ENCODE measurements around the gene GABARAP.
A peak's percentile ranks its signal among the peaks of the same experiment; 100 is the strongest.

The GABARAP gene

GRCh38 chr17:7235693-7236665 lies 6.3 kb downstream of the GABARAP start:
- DNase-seq = peak; percentile 42
- in situ Hi-C loops (cut with HindIII; ENCODE audit: low pct_ligation_motif_present, low sequenced_read_pairs) = no loop called here
- peak overlapping the region; percentile 6 for H3K27ac ChIP-seq
- no peak overlapping the region for H3K4me3 ChIP-seq (ENCODE audit: low read depth, low read length)
- no peaks in the 10 kb centered on the region for H3K27me3 ChIP-seq (replicated peaks)
- TF ChIP-seq CTCF (IDR thresholded peaks at IDR 0.05; ENCODE audit: low read depth, low read length, missing control alignments) = no peak
- peaks cover 35% of the 10 kb centered on the region for H3K36me3 ChIP-seq (replicated peaks)

- H3K27ac ChIP-seq = peak within 1 kb of the TSS; percentile 55
- in situ Hi-C loops (cut with HindIII; ENCODE audit: low pct_ligation_motif_present, low sequenced_read_pairs) = no loop called here
- peak within 1 kb of the TSS; percentile 81 for H3K4me3 ChIP-seq (ENCODE audit: low read depth, low read length)
- TF ChIP-seq CTCF (IDR thresholded peaks at IDR 0.05; ENCODE audit: low read depth, low read length, missing control alignments) = no peak
- H3K36me3 ChIP-seq (replicated peaks) = peaks cover 35% of the 10 kb centered on the region
- peak; percentile 91 for DNase-seq
- H3K27me3 ChIP-seq (replicated peaks) = no peaks in the 10 kb centered on the region
These were observed 7.9 kb downstream of the GABARAP start, which contains the start of gene DVL2 for GRCh38 chr17:7234083-7234951. TSS of gene DVL2 (minus strand) at chr17:7234517. CDS start at chr17:7234262, 255 bp downstream.

- DNase-seq = peak; percentile 33
- Histone ChIP-seq H3K36me3 (replicated peaks) (peaks cover 40% of the 10 kb centered on the region), H3K27ac (peak overlapping the region; percentile 55), H3K4me3 (ENCODE audit: low read depth, low read length) (peak overlapping the region; percentile 81), H3K27me3 (replicated peaks) (no peaks in the 10 kb centered on the region)
- no peak for TF ChIP-seq CTCF (IDR thresholded peaks at IDR 0.05; ENCODE audit: low read depth, low read length, missing control alignments)
- in situ Hi-C loops (cut with HindIII; ENCODE audit: low pct_ligation_motif_present, low sequenced_read_pairs) = no loop called here
These were observed 8.6 kb downstream of the GABARAP start for GRCh38 chr17:7233701-7234082.

- no peak overlapping the region for H3K27ac ChIP-seq
- H3K4me3 ChIP-seq (ENCODE audit: low read depth, low read length) = no peak overlapping the region
- H3K36me3 ChIP-seq (replicated peaks) = peaks cover 42% of the 10 kb centered on the region
- DNase-seq = no peak
- in situ Hi-C loops (cut with HindIII; ENCODE audit: low pct_ligation_motif_present, low sequenced_read_pairs) = no loop called here
- TF ChIP-seq CTCF (IDR thresholded peaks at IDR 0.05; ENCODE audit: low read depth, low read length, missing control alignments) = no peak
- no peaks in the 10 kb centered on the region for H3K27me3 ChIP-seq (replicated peaks)
These were observed 10.1 kb downstream of the GABARAP start for GRCh38 chr17:7232114-7232513.

GRCh38 chr17:7229504-7229903 lies 12.7 kb downstream of the GABARAP start:
- Histone ChIP-seq H3K27ac (no peak overlapping the region), H3K36me3 (replicated peaks) (peaks cover 40% of the 10 kb centered on the region), H3K4me3 (ENCODE audit: low read depth, low read length) (no peak overlapping the region), H3K27me3 (replicated peaks) (no peaks in the 10 kb centered on the region)
- TF ChIP-seq CTCF (IDR thresholded peaks at IDR 0.05; ENCODE audit: low read depth, low read length, missing control alignments) = no peak
- no peak for DNase-seq
- in situ Hi-C loops (cut with HindIII; ENCODE audit: low pct_ligation_motif_present, low sequenced_read_pairs) = no loop called here

Measured in brain microvascular endothelial cell (primary cell).